Measurements from ENCODE around the gene POLR1A. TPM values are rescaled to one million over a fixed set of nuclear protein-coding genes. Genes with fewer than 3 reads are reported as not detected.

POLR1A gene
- total RNA-seq, 1 experiment from 2014 or later, result 58.3 TPM

DNA sequence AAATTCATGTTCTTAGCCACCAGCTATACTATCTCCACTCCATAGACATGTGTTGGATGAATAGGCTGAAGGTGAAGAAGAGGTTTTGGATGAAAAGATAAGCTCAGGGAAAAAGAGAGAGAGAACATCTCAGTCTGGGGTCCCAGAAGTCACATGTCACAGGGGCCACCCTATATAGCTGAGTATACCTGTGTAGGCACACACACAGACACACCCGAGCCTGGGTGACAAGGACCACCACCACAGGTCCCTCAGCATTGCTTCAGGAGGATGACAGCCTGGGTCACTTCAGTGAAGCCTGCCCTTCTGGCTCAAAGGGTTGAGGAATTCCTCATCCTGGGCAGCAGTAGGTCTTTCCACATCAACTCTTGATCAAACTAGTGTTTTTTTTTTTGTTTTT is 56.2 kb downstream of the POLR1A start:
- intact Hi-C loops (cut with micrococcal nuclease; ENCODE audit: unreplicated experiment), result no loop called here
- no peak for DNase-seq
- no peaks in the 10 kb centered on the region for H3K4me1 Mint-ChIP-seq (ENCODE audit: low read depth, unreplicated experiment)
- BruUV-seq (replicated peaks), result no TSS peak
- no peak overlapping the region for H3K4me3 Mint-ChIP-seq (ENCODE audit: low read depth, unreplicated experiment)
- TF ChIP-seq, protein P1, sequence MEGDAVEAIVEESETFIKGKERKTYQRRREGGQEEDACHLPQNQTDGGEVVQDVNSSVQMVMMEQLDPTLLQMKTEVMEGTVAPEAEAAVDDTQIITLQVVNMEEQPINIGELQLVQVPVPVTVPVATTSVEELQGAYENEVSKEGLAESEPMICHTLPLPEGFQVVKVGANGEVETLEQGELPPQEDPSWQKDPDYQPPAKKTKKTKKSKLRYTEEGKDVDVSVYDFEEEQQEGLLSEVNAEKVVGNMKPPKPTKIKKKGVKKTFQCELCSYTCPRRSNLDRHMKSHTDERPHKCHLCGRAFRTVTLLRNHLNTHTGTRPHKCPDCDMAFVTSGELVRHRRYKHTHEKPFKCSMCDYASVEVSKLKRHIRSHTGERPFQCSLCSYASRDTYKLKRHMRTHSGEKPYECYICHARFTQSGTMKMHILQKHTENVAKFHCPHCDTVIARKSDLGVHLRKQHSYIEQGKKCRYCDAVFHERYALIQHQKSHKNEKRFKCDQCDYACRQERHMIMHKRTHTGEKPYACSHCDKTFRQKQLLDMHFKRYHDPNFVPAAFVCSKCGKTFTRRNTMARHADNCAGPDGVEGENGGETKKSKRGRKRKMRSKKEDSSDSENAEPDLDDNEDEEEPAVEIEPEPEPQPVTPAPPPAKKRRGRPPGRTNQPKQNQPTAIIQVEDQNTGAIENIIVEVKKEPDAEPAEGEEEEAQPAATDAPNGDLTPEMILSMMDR (IDR thresholded peaks at IDR 0.05; ENCODE audit: unreplicated experiment), result no peak
- H3K27me3 Mint-ChIP-seq (ENCODE audit: unreplicated experiment), result no peaks in the 10 kb centered on the region
- no peaks in the 10 kb centered on the region for H3K9me3 Mint-ChIP-seq (ENCODE audit: low read depth, unreplicated experiment)
- H3K36me3 Mint-ChIP-seq (ENCODE audit: insufficient read depth, unreplicated experiment), result peaks cover 37% of the 10 kb centered on the region
- no peak overlapping the region for H3K27ac Mint-ChIP-seq (ENCODE audit: unreplicated experiment)
- CTCF ChIA-PET, result no interaction called here

DNA sequence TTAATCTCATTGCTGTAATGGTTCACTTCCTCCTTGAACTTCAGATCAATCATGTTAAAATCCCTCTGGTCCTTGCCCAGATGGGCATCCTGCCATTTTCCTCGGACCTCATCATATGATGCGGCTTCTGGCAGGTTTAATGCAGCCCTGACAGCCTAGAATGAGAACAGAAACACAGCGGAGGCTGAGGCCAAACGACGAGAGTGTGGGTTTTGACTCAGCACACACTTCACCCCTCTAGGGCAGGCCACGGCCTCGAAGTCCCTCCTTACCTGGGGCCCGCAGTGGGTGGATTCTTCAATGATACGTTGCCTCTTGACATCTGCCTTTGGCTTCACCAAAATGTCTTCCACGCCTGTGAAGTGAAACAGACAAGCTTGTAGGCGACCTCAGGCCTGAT is 56.8 kb downstream of the POLR1A start:
- H3K4me3 Mint-ChIP-seq (ENCODE audit: low read depth, unreplicated experiment), result no peak overlapping the region
- H3K9me3 Mint-ChIP-seq (ENCODE audit: low read depth, unreplicated experiment), result no peaks in the 10 kb centered on the region
- BruUV-seq (replicated peaks), result no TSS peak
- DNase-seq, result no peak
- intact Hi-C loops (cut with micrococcal nuclease; ENCODE audit: unreplicated experiment), result no loop called here
- no peaks in the 10 kb centered on the region for H3K4me1 Mint-ChIP-seq (ENCODE audit: low read depth, unreplicated experiment)
- no peaks in the 10 kb centered on the region for H3K27me3 Mint-ChIP-seq (ENCODE audit: unreplicated experiment)
- TF ChIP-seq, protein P1 (IDR thresholded peaks at IDR 0.05; ENCODE audit: unreplicated experiment), result no peak
- H3K27ac Mint-ChIP-seq (ENCODE audit: unreplicated experiment), result no peak overlapping the region
- CTCF ChIA-PET, result no interaction called here
- H3K36me3 Mint-ChIP-seq (ENCODE audit: insufficient read depth, unreplicated experiment), result peaks cover 32% of the 10 kb centered on the region

DNA sequence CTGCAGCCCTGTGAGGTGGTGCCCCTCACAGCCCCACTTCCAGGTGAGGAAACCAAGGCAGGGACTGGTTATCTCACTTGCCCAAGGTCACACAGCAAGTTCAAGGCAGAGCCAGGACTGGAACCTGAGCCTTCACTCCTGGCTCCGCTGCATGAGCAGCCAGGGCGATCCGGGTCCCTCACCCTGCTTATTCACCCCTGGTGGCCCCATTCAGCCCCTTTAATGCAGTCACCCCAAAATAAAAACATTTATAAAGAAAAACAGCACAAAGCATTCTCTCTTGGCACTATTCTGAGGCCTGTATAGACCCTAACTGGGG is 57.3 kb downstream of the POLR1A start:
- CTCF ChIA-PET, result no interaction called here
- TF ChIP-seq, protein P1 (IDR thresholded peaks at IDR 0.05; ENCODE audit: unreplicated experiment), result no peak
- H3K27ac Mint-ChIP-seq (ENCODE audit: unreplicated experiment), result no peak overlapping the region
- intact Hi-C loops (cut with micrococcal nuclease; ENCODE audit: unreplicated experiment), result no loop called here
- H3K27me3 Mint-ChIP-seq (ENCODE audit: unreplicated experiment), result no peaks in the 10 kb centered on the region
- no peaks in the 10 kb centered on the region for H3K9me3 Mint-ChIP-seq (ENCODE audit: low read depth, unreplicated experiment)
- no peak for DNase-seq
- H3K36me3 Mint-ChIP-seq (ENCODE audit: insufficient read depth, unreplicated experiment), result peaks cover 34% of the 10 kb centered on the region
- BruUV-seq (replicated peaks), result no TSS peak
- H3K4me1 Mint-ChIP-seq (ENCODE audit: low read depth, unreplicated experiment), result no peaks in the 10 kb centered on the region
- no peak overlapping the region for H3K4me3 Mint-ChIP-seq (ENCODE audit: low read depth, unreplicated experiment)

DNA sequence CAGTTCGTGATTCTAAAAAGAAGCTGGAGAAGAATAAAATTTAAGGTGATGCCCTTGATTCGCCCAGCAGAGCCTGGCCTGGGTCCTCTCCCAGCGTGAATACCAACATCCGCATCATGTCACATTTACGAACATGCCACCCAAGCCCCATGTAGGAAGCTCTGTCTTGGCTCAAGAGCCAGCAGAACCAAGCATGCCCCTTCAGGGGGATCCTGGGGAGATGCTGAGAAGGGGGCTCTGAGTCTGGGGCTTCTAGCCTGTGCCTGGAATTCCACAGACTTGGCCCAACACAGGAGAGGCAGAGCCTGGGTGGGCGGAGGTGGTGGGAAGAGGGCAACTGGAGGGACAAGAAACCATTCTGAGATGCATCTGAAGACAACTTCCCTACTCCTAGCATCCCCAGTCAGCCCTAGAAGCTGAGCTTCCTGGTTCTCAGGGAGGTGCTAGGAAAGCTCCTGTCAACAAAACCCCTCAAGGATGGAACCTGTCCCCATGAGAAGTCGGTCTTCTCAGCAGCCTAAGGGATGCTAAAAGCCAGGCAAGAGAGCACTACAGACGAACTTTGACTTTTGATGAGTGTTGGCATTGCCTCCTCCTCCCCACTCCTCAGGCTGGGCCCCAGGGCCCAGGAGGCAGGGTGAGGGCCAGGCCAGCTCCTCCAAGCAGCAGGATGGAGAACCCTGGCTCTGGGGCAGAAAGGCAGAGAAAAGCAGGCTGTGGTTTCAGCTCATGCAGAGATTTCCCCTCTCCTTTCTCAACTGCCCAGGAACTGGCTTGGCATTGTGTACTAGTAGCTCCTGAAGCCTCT is 57.9 kb downstream of the POLR1A start:
- CTCF ChIA-PET, result no interaction called here
- TF ChIP-seq, protein P1 (IDR thresholded peaks at IDR 0.05; ENCODE audit: unreplicated experiment), result no peak
- BruUV-seq (replicated peaks), result no TSS peak
- peaks cover 40% of the 10 kb centered on the region for H3K36me3 Mint-ChIP-seq (ENCODE audit: insufficient read depth, unreplicated experiment)
- intact Hi-C loops (cut with micrococcal nuclease; ENCODE audit: unreplicated experiment), result no loop called here
- no peak for DNase-seq
- H3K27me3 Mint-ChIP-seq (ENCODE audit: unreplicated experiment), result no peaks in the 10 kb centered on the region
- no peaks in the 10 kb centered on the region for H3K4me1 Mint-ChIP-seq (ENCODE audit: low read depth, unreplicated experiment)
- no peak overlapping the region for H3K4me3 Mint-ChIP-seq (ENCODE audit: low read depth, unreplicated experiment)
- H3K9me3 Mint-ChIP-seq (ENCODE audit: low read depth, unreplicated experiment), result no peaks in the 10 kb centered on the region
- no peak overlapping the region for H3K27ac Mint-ChIP-seq (ENCODE audit: unreplicated experiment)
